Fibroblast of villous mesenchyme (primary cell): Measurements from ENCODE around the gene BHLHE41. TPM values are rescaled to one million over a fixed set of nuclear protein-coding genes. Genes with fewer than 3 reads are reported as not detected.

ENCODE experiments used
- DNase-seq: peaks from one replicate; pipeline ENCODE4 v3.0.0-alpha.2; 2010; ENCODE audit warnings: low read depth
- H3K4me3 ChIP-seq: 2 replicates; pipeline ENCODE4 v1.5.1; 2011; ENCODE audit warnings: low read depth, mild to moderate bottlenecking, low read length
- CTCF ChIP-seq: IDR thresholded peaks from 2 replicates; pipeline ENCODE4 v1.5.1; 2012; ENCODE audit warnings: low read depth, mild to moderate bottlenecking, low read length; ENCODE audit not compliant: insufficient read depth
- total RNA-seq: library from RNA; depleted of rRNA; stranded (reverse); fragments of >200 nt; gene quantifications from 2 replicates; pipeline ENCODE4 v1.2.3, GENCODE V29; 2012

Gene BHLHE41
- total RNA-seq, 1 donor, result 8.2 TPM

GRCh38 chr12:26088998-26089397 is 35.8 kb downstream of the BHLHE41 start:
- TF ChIP-seq CTCF, result no peak
- no peak for DNase-seq
- H3K4me3 ChIP-seq, result no peak overlapping the region

GRCh38 chr12:26086936-26087335 is 37.9 kb downstream of the BHLHE41 start:
- no peak for TF ChIP-seq CTCF
- no peak for DNase-seq
- H3K4me3 ChIP-seq, result no peak overlapping the region

GRCh38 chr12:26080911-26081310 is 43.9 kb downstream of the BHLHE41 start:
- no peak for DNase-seq
- H3K4me3 ChIP-seq, result no peak overlapping the region
- no peak for TF ChIP-seq CTCF

GRCh38 chr12:26077915-26078702 is 46.7 kb downstream of the BHLHE41 start:
- DNase-seq, result no peak
- TF ChIP-seq CTCF, result no peak
- no peak overlapping the region for H3K4me3 ChIP-seq

Other genes starting within 250 kb of the BHLHE41 start
- gene RASSF8, start 166.4 kb downstream of the BHLHE41 start, total RNA-seq, result 60.6 and 127 TPM in 2 replicates
- 11.6 and 22.0 TPM in 2 replicates for gene SSPN, start 70.5 kb upstream of the BHLHE41 start, total RNA-seq